NCI-H82 treated with DMSO at 0.1 percent for 48 hours (cell line): Measurements from ENCODE around the gene C22orf23.
"Not testable (repeated sequence)": the region's sequence is repeated elsewhere in the genome, so short reads cannot be mapped to it uniquely, and the experiment has no call there.

Source experiments
- DNase-seq: peaks from one replicate; lab custom pipeline; 2025; ENCODE audit not compliant: unreplicated experiment; lab: John Stamatoyannopoulos, UW

Gene C22orf23

DNA sequence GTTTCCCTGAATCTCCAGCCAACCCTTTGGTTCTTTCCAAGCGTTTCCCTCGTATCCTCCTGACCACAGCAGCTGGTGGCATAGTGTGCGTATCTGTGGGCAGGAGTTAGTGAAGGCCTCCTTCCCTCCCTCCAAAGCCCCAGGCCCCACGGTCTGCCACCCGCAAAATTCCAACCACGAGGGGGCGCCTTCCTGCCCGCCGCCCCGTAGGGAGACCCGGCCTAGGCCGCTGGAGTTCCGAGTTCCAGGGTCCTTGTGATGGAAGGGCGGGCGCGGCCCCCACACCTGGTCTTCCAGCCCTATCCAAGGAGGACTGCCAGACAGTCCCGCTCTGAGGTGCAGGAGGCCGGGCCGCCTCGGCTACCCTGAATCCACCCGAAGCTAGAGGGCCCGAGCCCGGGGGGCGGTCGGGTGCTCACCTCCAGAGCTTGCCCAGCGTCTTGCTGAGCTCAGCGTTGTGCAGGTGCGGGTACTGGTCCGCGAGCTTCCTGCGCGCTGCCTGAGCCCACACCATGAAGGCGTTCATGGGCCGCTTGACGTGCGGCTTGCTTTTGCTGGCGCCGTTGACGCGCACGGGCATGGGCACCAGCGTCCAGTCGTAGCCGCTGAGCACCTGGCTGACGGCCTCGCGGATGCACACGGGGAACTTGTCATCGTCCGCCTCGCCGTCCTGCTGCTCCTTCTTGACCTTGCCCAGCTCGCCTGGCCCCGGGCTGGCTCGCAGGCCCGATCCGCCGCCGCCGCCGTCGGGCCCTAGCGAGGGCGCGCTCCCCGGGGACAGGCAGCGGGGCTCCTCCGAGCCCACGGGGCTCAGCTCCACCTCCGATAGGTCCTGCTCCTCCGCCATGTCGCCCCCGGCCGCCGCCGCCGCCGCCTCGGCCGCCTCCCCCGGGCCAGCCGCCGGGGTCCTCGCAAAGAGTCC is 29.8 kb upstream of the C22orf23 start:
- DNase-seq, result no peak

DNA sequence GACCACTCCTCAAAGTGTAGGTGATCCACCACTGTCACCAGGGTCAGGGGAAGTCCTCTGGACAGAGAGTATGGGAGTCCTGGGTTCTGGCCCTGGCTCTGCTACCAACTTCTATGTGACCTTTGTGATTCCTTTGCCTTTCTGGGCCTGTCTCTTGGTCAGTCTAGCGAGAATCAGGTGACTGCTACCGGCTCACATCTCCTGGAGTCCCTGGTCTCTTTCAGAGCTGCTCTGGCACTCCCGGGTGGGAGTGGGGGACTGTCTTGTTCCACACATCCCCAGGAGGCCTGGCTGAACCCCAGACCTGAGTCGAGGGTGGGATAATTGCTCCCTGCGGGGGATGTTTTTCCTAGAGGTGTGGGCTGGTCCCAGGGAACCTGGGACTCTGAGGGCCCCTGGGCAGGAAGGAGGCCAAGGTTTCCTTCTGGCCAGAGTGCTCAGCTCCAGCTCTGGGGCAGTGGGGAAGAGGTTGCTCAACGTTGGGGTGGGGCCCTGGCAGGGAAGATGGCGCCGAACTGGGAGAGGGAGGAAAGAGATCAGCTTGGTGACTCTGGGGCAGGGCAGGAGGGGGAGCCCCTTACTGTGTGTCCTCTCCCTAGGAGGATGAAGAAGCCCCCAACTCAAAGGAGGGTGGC is 28.9 kb upstream of the C22orf23 start:
- DNase-seq, result no peak

DNA sequence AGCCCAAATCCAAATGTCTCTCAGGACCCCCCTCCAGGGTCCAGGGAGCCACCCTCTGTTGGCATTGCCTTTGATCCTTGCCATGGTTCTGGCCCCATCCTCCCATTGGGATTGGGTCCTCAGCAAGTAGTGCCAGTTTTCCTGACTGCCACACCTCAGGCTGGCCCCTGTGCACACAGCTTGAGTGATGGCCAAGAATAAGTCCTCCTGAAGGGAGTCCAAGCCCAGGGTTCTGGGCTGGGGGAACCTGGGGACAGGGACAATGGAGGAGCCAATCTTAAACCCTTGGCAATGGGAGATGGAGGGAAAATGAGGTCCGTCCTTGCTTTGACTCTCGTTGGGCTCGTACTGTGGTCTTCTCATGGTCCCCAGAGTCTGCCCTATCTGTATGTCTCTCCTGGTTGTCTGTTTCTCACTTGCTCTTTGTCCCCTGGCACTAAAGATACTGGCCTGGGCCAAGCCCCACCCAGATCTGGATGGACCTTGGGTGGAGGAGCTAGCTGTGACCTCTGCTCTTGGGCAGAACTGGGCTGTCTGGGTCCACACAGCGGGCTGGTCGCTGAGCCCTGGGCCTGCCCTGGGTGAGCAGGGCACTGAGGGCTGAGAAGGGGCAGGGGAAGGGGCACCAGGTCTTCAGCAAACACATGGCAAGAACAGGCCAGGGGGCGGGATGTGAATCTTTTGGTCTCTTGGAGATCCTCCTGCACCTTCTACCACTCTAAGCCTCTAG is 28.0 kb upstream of the C22orf23 start:
- DNase-seq, result no peak

DNA sequence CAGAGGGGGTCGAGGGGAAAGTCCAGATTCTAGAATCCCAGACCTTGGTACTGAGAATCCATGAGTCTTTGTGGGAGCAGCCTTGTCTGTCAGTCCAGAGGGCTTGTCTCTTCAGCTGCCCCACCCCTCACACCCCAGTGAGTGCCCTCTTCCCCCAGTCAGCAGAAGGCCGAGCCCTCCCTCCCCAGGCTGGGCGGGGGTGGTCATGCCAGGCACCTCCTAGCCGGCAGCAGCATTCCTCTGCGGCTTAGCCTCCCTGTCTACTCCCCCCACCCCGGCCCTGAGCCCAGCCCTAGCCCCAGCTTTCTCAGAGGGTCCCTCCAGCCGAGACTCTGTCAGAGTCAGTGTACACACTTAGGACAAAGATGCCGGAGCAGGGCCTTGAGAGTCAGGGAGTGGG is 26.4 kb upstream of the C22orf23 start:
- no peak for DNase-seq

DNA sequence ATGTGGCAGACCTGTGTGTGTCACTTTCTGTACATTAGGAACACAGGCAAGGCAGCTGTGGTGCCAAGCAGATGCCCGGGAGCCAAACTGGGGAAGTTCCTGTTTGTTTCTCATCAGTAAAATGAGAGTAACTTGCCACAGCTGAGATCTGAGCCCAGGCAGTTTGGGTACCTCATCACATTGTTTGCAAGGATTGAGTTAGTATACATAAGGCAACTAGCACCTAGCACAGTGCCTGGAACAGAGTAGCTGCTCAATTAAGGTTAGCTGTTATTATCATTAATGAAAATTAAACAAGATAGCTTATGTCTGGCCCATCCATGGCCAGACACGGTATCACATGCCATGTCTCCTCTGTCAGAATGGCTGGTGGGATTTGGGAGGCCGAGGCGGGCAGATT is 23.1 kb upstream of the C22orf23 start:
- no peak for DNase-seq

DNA sequence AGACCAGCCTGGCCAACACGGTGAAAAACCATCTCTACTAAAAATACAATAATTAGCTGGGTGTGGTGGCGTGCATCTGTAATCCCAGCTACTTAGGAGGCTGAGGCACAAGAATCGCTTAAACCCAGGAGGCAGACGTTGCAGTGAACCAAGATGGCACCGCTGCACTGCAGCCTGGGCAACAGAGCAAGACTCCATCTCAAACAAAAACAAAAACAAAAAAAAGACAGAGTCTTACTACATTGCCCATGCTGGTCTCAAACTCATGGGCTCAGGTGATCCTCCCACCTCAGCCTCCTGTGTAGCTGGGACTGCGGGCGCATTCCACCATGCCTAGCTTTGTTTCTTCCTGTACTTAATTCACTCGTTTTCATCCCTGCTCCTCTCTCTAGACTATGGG is 22.6 kb upstream of the C22orf23 start:
- DNase-seq, result not testable (repeated sequence)

DNA sequence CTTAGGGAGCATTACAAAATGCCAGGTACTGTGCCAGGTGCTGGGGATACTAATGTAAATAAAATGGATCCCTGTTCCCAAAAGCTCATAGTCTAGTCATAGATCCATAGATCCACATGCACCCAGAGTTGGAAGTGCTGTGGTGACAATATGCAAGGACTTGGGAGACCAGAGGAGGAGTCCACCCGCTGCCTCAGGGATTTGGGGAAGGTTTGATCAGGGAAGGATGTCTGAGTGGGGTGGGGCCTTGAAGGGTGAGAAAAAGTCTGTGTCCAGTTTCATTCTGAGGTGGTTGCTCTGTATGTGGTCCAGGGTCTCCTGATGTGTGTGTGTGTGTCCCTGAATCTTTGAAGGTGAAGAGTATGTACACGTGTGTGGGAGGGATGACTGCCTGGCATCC is 21.8 kb upstream of the C22orf23 start:
- no peak for DNase-seq

DNA sequence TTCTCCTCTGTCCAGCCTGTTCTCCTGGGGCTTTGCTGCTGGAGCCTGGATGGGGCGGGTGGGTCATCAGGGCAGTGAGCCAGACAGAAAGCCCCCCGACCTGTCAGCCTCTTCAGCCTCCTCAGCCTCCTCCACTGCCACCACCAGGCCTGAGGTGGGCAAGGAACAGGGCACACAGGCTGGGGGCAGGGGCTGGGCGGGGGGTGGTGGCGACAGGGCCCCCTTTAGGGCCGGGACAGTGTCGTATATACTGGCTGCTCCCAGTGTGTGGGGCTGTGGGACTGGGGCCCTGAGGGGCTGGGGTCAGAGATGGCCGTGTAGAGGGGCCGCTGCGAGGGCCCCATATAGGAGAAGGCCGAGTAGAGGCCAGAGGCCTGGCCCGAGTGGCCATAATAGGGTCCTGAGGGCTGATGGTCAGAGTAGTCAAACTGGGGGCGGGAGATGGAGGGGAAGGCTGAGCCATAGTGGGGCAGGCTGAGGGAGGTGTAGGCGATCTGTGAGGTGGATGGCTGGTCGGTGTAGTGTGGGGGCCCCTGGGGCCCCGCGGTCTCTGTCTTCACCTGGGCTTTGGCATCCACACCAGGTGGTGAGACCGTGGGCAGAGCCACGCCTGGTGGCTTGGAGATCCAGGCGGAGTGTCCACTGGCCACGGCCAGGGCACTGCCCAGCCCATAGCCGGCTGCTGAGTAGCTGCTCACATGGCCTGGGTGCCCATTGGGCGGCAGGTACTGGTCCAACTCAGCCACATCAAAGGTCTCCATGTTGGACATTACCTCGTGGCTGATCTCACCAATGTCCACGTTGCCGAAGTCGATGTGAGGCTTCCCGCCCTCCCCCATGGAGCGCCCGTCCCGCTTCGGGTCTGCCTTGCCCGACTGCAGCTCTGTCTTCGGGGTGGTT is 20.1 kb upstream of the C22orf23 start:
- no peak for DNase-seq

DNA sequence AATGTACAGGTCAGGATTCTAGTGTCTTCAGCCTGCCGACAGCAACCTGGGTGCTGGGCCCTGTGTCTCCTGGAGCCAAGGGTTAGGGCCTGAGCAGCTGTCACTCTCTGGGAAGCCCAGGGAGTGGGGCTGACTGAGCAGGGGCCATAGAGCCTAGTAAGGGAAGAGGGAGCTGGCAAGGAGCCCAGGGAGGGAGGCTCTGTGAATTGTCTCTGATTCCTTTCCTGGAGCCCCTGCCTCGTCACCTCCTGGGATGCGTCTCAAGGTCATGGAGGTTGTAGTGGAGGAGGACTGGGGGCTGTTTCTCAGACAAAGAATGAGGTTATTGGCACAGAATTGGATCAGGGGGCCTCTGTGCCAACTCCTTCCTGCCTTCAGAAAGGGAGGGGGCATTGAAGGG is 19.1 kb upstream of the C22orf23 start:
- DNase-seq, result no peak

DNA sequence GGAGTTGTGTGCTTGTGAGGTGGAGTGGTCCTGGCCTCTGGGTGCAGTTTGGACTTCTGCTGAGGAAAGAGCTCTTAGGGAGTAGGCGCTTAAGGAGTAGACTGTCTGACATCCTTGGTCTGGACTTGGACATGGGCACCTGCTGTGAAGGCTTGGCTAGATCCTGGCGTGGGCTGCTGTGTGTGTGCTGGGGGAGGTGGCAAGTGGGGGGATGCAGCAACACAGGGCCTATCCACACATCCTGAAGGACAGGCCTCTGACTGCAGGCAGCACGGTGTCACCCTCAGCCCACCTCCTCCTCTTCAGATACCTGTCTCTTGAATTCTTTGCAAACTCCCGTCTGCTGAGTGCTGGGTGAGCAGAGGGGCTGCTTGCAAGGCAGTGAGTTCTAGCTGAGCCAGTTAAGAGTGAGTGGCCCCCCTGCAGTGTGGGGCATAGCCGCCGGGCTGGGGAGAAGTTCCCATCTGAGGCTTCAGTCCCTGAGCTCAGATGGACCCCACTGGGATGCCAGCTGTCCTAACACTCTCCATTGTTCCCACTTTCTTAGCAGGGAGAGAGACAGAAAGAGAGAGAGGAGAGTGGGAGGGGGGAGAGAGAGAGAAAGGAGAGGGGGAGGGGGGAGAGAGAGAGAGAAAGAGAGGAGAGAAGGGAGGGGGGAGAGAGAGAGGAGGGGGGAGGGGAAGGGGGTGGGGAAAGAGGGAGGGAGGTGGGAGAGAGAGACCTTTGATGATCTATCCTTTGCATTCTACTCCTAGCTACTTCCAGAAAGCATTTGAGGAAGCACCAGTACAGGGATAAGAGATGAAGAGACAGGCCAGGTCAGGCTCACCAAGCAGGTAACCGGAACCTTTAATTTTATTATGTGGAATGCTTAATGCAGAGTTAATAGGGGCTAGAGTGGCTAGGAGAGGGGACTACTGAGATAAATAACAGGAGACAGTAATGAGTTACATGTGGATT is 18.4 kb upstream of the C22orf23 start:
- DNase-seq, result no peak

DNA sequence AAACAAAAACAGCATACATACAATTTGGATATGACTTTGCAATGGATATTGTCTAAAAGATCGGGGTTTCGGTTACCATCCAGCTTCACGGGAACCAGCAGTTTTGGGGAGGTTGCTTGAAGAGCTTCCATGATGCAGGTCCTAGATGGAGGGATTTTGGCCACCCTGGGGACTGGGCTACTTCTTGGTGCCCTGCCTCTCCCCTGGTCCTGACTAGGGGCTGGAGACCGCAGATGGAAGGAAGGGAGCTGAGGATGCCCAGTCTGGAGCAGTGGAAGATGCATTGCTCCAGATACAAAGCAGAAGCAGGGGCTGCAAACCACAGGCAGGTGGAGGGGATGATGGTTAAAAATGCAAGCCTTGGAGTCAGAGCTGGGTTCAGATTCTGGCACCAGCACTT is 17.5 kb upstream of the C22orf23 start:
- DNase-seq, result no peak

DNA sequence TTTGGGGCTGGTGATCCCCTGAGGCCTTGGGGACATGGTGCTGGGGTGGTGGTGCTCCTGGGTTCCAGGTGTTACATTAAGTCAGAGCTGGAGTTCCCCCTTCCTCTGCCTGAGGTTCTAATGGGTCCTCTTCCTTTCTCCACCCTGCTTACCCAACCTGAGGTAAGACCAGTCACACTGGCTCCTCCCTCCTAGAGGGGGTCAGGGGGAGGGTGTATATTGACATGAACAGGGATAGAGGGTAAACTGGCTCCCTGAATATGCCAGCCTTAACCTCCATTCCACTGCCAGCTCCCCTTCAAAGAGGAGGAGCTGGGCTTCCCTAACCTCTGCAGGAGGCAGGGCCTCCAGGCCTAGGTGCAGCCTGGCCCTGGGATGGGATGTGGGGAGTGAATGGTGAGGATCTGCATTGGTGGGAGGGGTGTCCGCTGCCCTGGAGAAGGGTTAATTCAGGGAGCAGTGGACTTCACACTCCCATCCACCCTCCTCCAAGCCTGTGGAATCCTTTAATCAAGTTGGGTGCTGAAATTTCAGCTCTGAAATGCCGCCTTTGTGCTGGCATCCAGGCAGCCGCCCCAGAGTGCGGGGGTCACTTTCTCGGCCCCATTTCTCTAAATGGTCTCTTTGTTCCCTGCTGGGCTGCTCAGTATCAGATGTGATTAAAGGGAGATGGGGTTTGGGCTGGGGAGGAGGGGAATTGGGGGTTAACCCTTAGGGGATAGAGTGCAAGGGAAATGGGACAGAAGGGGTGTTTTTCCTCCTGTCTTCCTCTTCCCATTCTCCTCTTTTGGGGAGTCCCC is 15.3 kb upstream of the C22orf23 start:
- no peak for DNase-seq

DNA sequence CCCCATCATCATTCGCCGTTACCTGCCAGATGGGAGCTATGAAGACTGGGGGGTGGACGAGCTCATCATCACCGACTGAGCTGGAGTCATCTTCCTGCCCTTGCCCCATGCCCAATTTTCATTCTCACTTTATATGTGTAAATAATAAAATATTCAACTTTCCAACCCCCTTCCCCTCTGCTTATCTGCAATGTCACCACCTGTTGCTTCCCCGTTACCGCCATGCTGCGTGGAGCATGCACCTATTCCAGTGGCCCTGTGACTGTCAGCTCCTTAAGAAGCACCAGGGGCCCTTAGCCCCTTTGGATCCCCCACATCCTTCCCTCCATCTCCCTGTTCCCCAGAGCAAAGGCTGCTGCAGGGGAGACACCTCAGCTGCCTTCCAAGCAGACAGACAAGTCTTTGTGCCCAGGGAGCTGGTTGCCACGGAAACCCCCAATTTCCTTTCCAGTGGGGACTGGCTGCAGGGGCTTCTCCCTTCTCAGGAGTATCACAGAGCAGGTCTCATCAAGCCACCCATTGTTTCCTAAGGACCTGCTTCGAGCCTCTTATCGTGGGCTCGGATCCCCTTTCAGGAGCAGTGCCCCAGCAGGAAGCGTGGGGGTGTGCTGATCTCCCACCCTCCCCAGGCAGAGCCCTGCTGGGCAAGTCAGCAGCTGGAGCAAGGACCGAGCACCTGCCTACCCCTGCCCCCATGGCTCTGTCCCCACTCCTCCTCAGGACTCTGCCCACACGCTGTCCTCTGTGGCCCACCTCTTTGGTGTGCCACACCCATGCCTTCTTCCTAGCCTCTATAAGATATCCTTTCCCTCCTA is 14.4 kb upstream of the C22orf23 start:
- DNase-seq, result no peak

DNA sequence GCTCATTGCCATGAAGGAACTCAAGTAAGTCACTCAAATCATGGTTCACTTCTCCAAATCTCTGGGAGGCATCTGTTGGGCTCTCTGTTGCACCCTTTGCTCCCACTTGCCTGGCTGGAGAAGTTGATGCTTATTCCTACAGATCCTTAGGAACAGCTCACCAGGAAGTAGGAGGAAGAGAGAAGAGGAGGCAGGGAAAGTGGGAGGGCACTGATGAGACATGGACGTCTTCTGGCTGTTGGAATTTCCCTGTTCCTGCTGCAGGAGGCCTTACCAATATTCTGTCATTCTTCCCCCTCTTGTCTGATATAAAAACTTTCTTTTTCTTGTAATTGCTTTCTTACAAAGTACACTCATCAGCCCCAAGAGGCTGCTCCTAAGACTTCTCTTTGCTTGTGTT is 13.7 kb upstream of the C22orf23 start:
- DNase-seq, result no peak

DNA sequence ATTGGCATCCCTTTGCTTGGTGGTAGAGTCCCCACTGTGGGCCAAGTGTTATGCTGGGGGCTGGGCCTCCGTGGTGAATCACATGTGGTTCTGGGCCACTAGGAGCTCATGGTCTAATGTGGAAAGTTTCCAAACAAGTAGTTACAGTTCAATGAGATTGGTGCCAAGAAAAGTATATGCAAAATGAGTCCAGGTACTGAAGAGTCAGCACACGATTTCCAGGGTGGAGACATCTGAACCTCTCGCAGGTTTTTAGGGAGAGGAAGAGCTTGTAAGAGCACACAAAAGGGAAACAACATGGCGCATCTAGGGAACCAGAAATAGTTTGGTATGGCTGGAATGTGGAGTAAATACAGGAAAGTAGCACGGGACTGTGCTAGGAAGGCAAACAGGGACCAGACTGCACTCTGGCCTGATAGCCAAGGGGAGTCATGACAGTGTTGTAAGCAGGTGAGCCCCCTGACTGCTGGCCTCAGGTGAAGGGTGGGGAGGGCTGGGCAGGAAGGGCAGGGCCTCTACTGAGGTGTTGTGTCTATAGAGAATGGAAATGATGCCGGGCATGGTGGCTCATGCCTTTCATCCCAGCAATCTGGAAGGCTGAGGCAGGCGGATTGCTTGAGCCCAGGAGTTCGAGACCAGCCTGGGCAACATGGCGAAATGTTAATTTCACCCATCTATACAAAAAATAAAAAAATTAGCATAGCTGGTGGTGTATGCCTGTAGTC is 12.7 kb upstream of the C22orf23 start:
- DNase-seq, result no peak

DNA sequence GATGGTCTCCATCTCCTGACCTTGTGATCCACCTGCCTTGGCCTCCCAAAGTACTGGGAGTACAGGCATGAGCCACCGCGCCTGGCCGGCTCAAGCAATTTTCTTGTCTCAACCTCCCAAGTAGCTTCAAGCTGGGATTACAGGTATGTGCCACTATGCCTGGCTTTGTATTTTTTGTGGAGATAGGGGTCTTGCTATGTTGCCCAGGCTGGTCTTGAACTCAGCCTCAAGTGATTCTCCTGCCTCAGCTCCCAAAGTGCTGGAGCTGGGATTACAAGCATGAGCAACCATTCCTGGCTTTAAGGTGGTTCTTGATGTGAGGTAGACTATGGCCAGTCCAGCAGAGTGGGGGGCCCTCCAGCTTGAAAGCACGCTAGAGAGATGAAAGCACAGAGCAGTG is 7.7 kb upstream of the C22orf23 start:
- no peak for DNase-seq

DNA sequence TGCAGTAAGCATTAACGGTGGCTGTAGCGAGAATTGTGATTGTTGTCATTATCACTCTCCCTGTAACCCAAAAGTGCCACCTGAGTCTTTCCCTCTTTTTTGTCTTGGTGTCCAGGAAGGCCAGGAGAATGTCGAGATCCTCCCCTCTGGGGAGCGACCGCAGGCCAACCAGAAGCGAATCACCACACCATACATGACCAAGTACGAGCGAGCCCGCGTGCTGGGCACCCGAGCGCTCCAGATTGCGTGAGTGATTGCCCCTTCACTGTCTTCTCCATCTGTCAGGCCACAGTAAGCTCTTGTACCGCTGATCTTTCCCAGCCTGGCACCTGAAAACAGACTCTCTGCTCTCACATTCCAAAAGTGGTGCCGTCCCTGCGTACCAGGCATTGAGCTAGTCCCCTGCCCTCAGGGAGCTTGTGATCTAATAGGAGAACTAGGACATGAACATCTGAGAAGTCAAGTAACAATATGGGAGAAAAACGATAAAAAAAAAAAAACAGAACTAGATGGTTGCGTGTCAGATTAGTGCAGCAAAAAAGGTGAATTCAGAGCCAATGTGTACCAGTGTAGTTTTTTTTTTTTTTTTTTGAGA is 5.9 kb upstream of the C22orf23 start:
- DNase-seq, result no peak
